HG03066 (cell line): ENCODE data around the gene DPEP3.
"Not testable (repeated sequence)": the region's sequence is repeated elsewhere in the genome, so short reads cannot be mapped to it uniquely, and the experiment has no call there.

Experiments
- ATAC-seq: cut with Tn5 transposase; IDR thresholded peaks from one replicate; pipeline ENCODE4 v1.9.1; 2021; ENCODE audit warnings: low read depth; ENCODE audit not compliant: unreplicated experiment

The DPEP3 gene

DNA sequence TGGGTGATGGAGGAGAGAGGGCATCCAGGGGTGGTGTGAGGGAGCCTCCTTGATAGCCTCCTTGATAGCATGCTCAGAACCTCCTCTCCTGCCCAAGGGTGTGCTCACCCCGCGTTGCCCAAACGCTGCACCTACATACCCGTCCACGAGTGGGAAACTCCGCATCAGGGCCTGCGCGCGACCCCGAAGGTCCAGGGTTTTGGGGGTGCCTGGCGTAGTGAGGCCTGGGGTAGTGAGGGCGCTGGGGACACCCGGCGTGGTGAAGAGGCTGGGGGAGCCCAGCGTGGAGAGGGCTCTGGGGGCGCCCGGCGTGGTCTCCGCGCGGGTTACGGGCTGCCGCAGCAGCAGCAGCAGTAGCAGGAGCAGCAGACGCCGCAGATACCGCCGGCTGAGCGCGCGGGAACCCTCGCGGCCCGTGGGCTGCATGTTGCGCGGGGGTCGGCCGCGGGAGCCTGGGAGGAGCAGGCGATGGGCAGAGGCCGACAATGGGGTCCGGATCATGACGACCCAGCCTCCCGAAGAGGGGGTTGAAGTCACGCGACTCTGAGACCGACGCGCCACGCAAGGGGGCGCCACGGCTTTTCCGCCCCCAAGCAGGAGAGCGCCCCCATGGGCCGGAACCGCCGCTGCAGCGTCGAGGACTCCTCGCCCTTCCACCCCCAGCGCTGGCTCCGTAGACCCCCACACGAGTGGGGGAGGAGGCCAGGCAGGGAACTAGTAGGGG is at the start of gene DPEP3:
DPEP3 (minus strand) TSS at position 545 of the 724 bp plus-strand sequence; CDS start at position 426, 119 bp downstream.
- no peak for ATAC-seq

DNA sequence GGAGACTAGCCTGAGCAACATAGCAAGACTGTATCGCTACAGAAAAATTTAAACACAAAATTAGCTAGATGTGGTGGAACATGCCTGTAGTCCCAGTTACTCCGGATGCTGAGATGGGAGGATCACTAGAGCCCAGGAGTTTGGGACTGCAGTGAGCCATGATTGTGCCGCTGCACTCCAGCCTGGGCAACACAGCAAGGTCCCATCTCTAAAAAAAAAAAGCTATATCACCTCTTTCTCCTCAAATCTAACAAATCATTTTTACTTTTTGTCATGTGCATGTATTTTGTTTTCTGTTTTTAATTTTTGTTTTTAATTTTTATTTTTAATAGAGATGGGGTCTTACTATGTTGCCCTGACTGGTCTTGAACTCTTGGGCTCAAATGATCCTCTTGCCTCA is 48.7 kb upstream of the DPEP3 start:
- ATAC-seq: no peak

- ATAC-seq: no peak
Measured at GRCh38 chr16:68022728-68023537, 42.6 kb upstream of the DPEP3 start, which contains the start of the genes DDX28 and DUS2. Gene DDX28, minus strand, starts transcription at chr16:68023232. Its CDS starts 30 bp downstream, at chr16:68023202. Gene DUS2, plus strand, starts transcription at chr16:68023284. Its CDS starts 14,740 bp downstream, at chr16:68038024.

DNA sequence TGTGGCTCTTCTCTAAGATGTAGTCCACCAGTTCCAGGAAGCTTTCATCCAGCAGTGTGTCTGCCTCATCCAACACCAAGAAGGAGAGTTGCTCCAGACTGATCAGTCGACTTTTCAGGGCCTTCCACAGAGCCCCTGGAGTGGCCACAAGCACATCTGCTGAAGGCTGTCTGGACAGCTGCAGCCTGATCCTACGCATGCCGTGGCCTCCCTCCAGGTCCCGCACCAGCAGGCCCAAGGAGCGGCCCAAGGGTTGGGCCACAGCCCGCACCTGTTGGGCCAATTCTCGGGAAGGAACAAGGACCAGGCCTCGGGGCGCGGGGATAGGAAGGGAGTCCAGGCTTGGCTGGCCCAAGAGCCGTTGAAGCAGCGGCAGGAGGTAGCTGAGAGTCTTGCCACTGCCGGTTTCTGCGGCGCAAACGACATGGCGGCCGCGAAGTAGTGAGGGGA is 42.0 kb upstream of the DPEP3 start:
- ATAC-seq: no peak

- ATAC-seq: no peak
Measured at GRCh38 chr16:68021490-68021889, 41.2 kb upstream of the DPEP3 start.

GRCh38 chr16:68019167-68019680 is 38.9 kb upstream of the DPEP3 start:
- ATAC-seq: no peak

DNA sequence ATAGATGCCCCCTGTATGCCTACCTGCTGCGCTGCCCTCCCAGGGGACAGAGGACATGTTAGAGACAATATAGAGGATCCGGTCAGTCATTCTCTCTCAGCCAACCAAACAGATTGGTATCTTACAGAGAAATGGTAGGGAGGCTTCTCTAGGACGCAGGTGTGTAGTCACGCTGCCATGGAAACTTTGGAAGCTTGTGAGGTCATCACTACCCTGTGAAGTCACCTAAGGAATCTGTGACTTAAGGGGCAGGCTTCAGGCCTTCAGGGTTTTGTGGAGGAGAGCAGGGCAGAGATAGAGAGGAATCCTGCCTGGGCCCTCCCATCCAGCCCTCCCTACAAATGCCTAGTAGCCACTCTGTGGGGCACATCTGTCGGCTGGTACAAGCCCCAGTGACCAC is 35.4 kb upstream of the DPEP3 start, which contains the start of gene DPEP2NB:
DPEP2NB (minus strand) TSS at position 231 of the 400 bp plus-strand sequence; CDS start at position 90, 141 bp downstream.
- no peak for ATAC-seq

DNA sequence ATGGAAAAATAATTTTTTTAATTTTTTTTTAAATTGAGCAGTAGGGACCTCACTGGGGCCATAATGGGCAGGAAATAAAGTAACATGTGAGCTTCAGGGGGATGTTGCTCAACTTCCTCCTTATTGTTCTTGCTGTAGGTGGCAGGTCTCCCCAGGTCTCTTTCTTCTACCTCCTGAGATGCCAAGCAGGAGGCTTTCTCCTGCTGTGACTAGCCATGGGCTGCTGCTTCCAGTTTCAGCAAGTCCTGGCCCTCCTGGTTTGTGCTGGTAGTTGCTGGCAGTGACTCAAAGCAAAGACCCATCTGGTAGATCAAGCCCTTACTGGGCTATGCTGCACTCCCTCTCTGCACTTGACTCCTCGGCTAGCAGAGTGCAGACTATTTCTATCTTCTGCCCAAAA is 33.1 kb upstream of the DPEP3 start:
- no peak for ATAC-seq

DNA sequence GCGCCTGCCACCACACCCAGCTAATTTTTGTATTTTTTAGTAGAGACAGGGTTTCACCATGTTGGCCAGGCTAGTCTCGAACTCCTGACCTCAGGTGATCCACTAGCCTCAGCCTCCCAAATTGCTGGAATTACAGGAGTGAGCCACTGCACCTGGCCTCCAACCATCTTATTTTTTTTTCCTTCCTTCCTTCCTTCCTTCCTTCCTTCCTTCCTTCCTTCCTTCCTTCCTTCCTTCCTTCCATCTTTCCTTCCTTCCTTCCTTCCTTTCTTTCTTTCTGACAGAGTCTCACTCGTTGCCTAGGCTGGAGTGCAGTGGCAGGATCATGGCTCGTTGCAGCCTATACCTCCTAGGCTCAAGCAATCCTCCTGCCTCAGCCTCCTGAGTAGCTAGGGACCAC is 29.6 kb upstream of the DPEP3 start:
- ATAC-seq: not testable (repeated sequence)

DNA sequence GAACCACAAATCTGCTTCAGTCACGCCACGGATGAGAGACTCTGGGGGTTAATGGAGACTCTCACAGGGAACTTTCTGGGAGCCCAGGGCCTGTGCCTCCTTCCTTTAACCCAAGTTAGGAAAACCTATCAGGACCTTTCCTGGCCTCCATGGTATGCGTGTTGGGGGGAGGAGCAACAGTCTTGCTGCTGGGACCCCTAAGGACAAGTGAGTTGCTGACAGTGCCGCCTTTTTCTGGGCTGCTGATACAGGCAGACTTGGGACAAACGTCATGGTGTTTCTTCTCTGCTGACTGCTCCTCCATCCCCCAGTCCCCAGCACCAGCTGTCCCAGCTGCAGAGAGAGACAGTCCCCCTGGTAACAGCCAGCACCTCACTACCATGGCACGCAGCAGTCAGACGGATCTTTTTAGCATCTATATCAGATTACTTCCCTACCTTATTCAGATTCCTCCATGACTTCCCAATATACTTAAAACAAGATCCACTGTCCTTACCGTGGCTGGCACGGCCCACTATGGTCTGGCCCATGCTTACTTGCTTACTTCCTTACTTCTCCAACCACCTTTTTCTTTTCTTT is 28.9 kb upstream of the DPEP3 start:
- ATAC-seq: no peak

- ATAC-seq: no peak
Measured at GRCh38 chr16:68005786-68006286, 25.5 kb upstream of the DPEP3 start.

DNA sequence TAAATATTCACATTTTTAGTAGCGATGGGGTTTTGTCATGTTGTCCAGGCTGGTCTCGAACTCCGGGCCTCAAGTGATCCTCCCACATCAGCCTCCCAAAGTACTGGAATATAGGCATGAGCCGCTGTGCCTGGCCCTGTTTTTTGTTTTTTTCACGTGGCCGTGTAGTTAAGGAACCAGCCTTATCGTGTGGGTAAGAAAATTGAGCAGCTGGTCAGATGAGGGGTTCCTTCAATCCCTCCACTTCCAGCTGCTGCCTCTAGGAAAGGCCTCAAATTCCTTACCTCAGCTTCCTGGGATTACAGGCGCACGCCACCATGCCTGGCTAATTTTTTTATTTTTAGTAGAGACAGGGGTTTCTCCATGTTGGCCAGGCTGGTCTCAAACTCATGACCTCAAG is 24.9 kb upstream of the DPEP3 start:
- no peak for ATAC-seq

DNA sequence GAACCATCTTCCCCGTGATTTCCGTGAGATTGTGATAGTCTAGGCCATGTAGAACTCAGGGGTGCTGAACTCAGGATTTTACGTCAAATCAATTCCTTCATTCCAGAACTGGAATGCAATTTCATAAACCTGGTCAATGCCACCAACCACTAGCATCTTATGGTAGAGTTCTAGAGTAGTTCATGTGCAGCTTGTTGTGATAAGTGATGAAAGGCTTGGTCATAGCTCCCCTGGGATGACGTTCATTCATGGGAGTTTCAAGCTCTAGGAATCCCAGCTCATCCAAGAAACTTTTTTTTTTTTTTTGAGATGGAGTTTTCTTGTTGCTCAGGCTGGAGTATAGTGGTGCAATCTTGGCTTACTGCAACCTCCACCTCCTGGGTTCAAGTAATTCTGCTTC is 22.7 kb upstream of the DPEP3 start:
- no peak for ATAC-seq

GRCh38 chr16:68000450-68000849 is 20.2 kb upstream of the DPEP3 start:
- ATAC-seq: no peak

GRCh38 chr16:67999985-68000384 is 19.7 kb upstream of the DPEP3 start:
- ATAC-seq: no peak

DNA sequence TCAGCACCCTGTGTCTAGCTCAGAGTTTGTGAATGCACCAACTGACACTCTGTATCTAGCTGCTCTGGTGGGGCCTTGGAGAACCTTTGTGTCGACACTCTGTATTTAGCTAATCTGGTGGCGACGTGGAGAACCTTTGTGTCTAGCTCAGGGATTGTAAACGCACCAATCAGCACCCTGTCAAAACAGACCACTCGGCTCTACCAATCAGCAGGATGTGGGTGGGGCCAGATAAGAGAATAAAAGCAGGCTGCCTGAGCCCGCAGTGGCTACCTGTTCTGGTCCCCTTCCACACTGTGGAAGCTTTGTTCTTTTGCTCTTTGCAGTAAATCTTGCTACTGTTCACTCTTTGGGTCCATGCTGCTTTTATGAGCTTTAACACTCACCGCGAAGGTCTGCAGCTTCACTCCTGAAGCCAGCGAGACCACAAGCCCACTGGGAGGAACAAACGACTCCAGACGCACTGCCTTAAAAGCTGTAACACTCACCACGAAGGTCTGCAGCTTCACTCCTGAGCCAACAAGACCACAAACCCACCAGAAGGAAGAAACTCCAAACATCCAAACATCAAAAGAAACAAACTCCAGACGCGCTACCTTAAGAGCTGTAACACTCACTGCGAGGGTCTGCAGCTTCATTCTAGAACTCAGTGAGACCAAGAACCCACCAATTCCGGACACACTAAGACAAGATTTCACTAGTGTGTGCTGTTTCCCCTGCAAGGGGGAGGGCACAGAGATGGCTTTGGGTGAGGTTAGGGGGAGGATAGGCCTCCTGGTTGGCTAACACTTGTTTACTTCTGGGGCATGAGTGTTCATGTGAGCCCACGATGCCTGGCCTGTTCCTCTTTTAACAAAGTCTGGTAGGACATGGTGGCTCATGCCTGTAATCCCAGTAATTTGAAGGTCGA is 18.7 kb upstream of the DPEP3 start, which contains the start of gene DPEP2:
DPEP2 (minus strand) TSS at position 706 of the 910 bp plus-strand sequence. CDS start 6,272 bp downstream, outside the sequence.
- ATAC-seq: not testable (repeated sequence)

- ATAC-seq: not testable (repeated sequence)
Measured at GRCh38 chr16:67998231-67998778, 18.0 kb upstream of the DPEP3 start.

DNA sequence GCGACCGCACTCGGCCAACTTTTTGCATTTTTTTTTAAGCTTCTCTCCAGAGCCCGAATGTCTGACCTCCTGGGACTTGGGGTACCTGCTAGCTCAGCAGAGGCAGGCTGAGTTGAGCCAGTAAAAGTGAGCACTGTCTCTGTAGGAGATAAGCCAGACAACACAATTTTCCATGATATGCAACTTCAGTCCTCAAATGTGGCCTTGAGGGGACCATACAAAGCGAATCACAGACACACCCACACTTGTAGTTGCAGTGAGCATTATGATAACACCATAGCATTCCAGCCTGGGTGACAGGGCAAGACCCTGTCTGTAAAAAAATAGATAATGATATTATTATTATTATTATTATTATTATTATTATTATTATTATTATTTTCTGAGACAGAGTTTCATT is 16.4 kb upstream of the DPEP3 start:
- ATAC-seq: no peak

- ATAC-seq: no peak
Measured at GRCh38 chr16:67995423-67995822, 15.1 kb upstream of the DPEP3 start.
